Germinal center (tissue), 1 donor: ENCODE measurements around the gene TRPM4.
A peak's percentile ranks its signal among the peaks of the same experiment; 100 is the strongest.
"Not testable (repeated sequence)": the region's sequence is repeated elsewhere in the genome, so short reads cannot be mapped to it uniquely, and the experiment has no call there.

Experiments used
- DNase-seq: peaks from one replicate; pipeline ENCODE4 v3.0.0; 2012; ENCODE audit warnings: mixed read lengths, low spot score

TRPM4 gene

GRCh38 chr19:49151267-49152118, 6.1 kb upstream of the TRPM4 start:
- DNase-seq: peak; percentile 51

GRCh38 chr19:49152119-49152550, 5.5 kb upstream of the TRPM4 start:
- DNase-seq: no peak

GRCh38 chr19:49153167-49153809, 4.3 kb upstream of the TRPM4 start:
- DNase-seq: no peak

- no peak for DNase-seq
These were observed 3.3 kb upstream of the TRPM4 start for GRCh38 chr19:49154279-49154678.

GRCh38 chr19:49155005-49155819, 2.4 kb upstream of the TRPM4 start, which contains the start of gene HRC:
HRC (minus strand) TSS chr19:49155396; CDS start chr19:49155237, 159 bp downstream.
- no peak for DNase-seq

GRCh38 chr19:49155820-49156346, 1.7 kb upstream of the TRPM4 start:
- no peak for DNase-seq

- DNase-seq: no peak
These were observed 3.0 kb downstream of the TRPM4 start for GRCh38 chr19:49160450-49161189.

GRCh38 chr19:49161987-49162386, 4.4 kb downstream of the TRPM4 start:
- DNase-seq: no peak

- DNase-seq: no peak
These were observed 7.6 kb downstream of the TRPM4 start for GRCh38 chr19:49165111-49165750.

GRCh38 chr19:49165865-49166301, 8.3 kb downstream of the TRPM4 start:
- DNase-seq: no peak

GRCh38 chr19:49167857-49168409, 10.3 kb downstream of the TRPM4 start:
- DNase-seq: no peak

- no peak for DNase-seq
These were observed 10.8 kb downstream of the TRPM4 start for GRCh38 chr19:49168421-49168820.

GRCh38 chr19:49173198-49173597, 15.6 kb downstream of the TRPM4 start:
- DNase-seq: no peak

- no peak for DNase-seq
These were observed 23.1 kb downstream of the TRPM4 start for GRCh38 chr19:49180659-49181058.

- not testable (repeated sequence) for DNase-seq
These were observed 24.6 kb downstream of the TRPM4 start for GRCh38 chr19:49182010-49182847.

GRCh38 chr19:49182848-49183375, 25.3 kb downstream of the TRPM4 start:
- DNase-seq: no peak

GRCh38 chr19:49186108-49186507, 28.5 kb downstream of the TRPM4 start:
- no peak for DNase-seq

- DNase-seq: no peak
These were observed 31.1 kb downstream of the TRPM4 start for GRCh38 chr19:49188626-49189200.

- no peak for DNase-seq
These were observed 31.7 kb downstream of the TRPM4 start for GRCh38 chr19:49189259-49189658.
